Left lung (tissue), 10 donors: ENCODE data around the gene PAK1. TPM values are rescaled to one million over a fixed set of nuclear protein-coding genes. Genes with fewer than 3 reads are reported as not detected.

Experiments
- ATAC-seq: fragments of 200-7000 bp; cut with Tn5 transposase; one replicate; pipeline ENCODE4 v1.9.1; 2020; ENCODE audit warnings: moderate library complexity
- DNase-seq, 4 donors: peaks; one replicate each; pipeline ENCODE4 v3.0.0-alpha.2; 2013 to 2020
- H3K27ac ChIP-seq, 2 donors: fragments of 200-600 bp; sonication (generic) in 1 of 2; one replicate each; pipeline versions ENCODE4 v1.5.0 to v1.8.0; 2020 to 2021
- H3K27me3 ChIP-seq, 2 donors: fragments of 200-600 bp; sonication (generic) in 1 of 2; one replicate each; pipeline versions ENCODE4 v1.5.0 to v1.8.0; 2020 to 2021
- H3K36me3 ChIP-seq, 2 donors: fragments of 200-600 bp; sonication (generic) in 1 of 2; one replicate each; pipeline versions ENCODE4 v1.5.0 to v1.8.0; 2020 to 2021
- H3K4me1 ChIP-seq, 2 donors: fragments of 200-600 bp; one replicate each; pipeline ENCODE4 v1.8.0; 2021
- H3K4me3 ChIP-seq, 2 donors: fragments of 200-600 bp; sonication (generic) in 1 of 2; one replicate each; pipeline versions ENCODE4 v1.5.0 to v1.8.0; 2020 to 2021; ENCODE audit warnings: mild to moderate bottlenecking in 1 of 2
- H3K9me3 ChIP-seq, 2 donors: fragments of 200-600 bp; sonication (generic) in 1 of 2; one replicate each; pipeline versions ENCODE4 v1.5.0 to v1.8.0; 2020 to 2021
- CTCF ChIP-seq, 2 donors: fragments of 200-600 bp; sonication (generic) in 1 of 2; IDR thresholded peaks; one replicate each; pipeline versions ENCODE4 v1.5.0 to v1.8.0; 2021; ENCODE audit warnings: antibody characterized with exemption in 2 of 2
- intact Hi-C, 2 donors: fragments of 100-400 bp; cut with DNase I; formaldehyde crosslinking; loops; one replicate each; pipeline versions ENCODE4 v1.11.2 to v1.14.2; 2022
- polyA plus RNA-seq, 6 donors: library from polyadenylated mRNA; unstranded; fragments of 120-200 nt; gene quantifications; one replicate each; pipeline ENCODE4 v1.2.1, GENCODE V29; 2013; ENCODE audit not compliant: insufficient read length in 6 of 6
- total RNA-seq, 2 donors: library from RNA; stranded (reverse); fragmentation: NEBNext Ultra II Directional; extraction: Animal tissue kit (Norgen Biotek cat#: 25700); gene quantifications; one replicate each; pipeline ENCODE4 v1.2.1, GENCODE V29; 2021
- donor health status: DM: no; HTN: yes; CAD: no.
- donor health status: DM: no; HTN: no; CAD: no.

The PAK1 gene
- total and polyA plus RNA-seq, 8 donors: 32.4 to 61.4 (median 51.4) TPM

GRCh38 chr11:77467233-77467632 lies 6.7 kb downstream of the PAK1 start:
- Histone ChIP-seq H3K4me3 (no peak overlapping the region), H3K27ac (no peak overlapping the region), H3K9me3 (no peaks in the 10 kb centered on the region), H3K36me3 (no peaks in the 10 kb centered on the region), H3K27me3 (peaks cover 0 to under 1% of the 10 kb centered on the region in 2 donors), H3K4me1 (peaks cover 0 to 4% of the 10 kb centered on the region in 2 donors)
- TF ChIP-seq CTCF (IDR thresholded peaks at IDR 0.05): no peak
- ATAC-seq (no peak), DNase-seq (no peak)
- intact Hi-C loops: no loop called here

GRCh38 chr11:77457340-77457739 lies 16.6 kb downstream of the PAK1 start:
- intact Hi-C loops: no loop called here
- Histone ChIP-seq H3K27ac (no peak overlapping the region), H3K4me3 (no peak overlapping the region), H3K36me3 (no peaks in the 10 kb centered on the region), H3K9me3 (no peaks in the 10 kb centered on the region), H3K4me1 (peaks cover 0 to 10% of the 10 kb centered on the region in 2 donors), H3K27me3 (no peaks in the 10 kb centered on the region)
- ATAC-seq (no peak), DNase-seq (no peak)
- TF ChIP-seq CTCF (IDR thresholded peaks at IDR 0.05): no peak

GRCh38 chr11:77455740-77456139 lies 18.2 kb downstream of the PAK1 start:
- Histone ChIP-seq H3K4me3 (no peak overlapping the region), H3K4me1 (peaks cover 0 to 12% of the 10 kb centered on the region in 2 donors), H3K36me3 (no peaks in the 10 kb centered on the region), H3K27me3 (no peaks in the 10 kb centered on the region), H3K9me3 (no peaks in the 10 kb centered on the region), H3K27ac (no peak overlapping the region)
- DNase-seq: no peak
- TF ChIP-seq CTCF (IDR thresholded peaks at IDR 0.05): no peak
- ATAC-seq: no peak
- intact Hi-C loops: no loop called here

- Histone ChIP-seq H3K27me3 (no peaks in the 10 kb centered on the region), H3K27ac (no peak overlapping the region), H3K36me3 (no peaks in the 10 kb centered on the region), H3K4me1 (peaks cover 0 to 19% of the 10 kb centered on the region in 2 donors), H3K9me3 (no peaks in the 10 kb centered on the region), H3K4me3 (no peak overlapping the region)
- no peak for DNase-seq
- intact Hi-C loops: no loop called here
- ATAC-seq: no peak
- TF ChIP-seq CTCF (IDR thresholded peaks at IDR 0.05): no peak
These were observed 18.8 kb downstream of the PAK1 start for GRCh38 chr11:77454867-77455655.

GRCh38 chr11:77450227-77450626 lies 23.7 kb downstream of the PAK1 start:
- H3K9me3 ChIP-seq: no peaks in the 10 kb centered on the region
- intact Hi-C loops: no loop called here
- no peak overlapping the region for H3K4me3 ChIP-seq
- no peak for DNase-seq
- TF ChIP-seq CTCF (IDR thresholded peaks at IDR 0.05): no peak
- no peaks in the 10 kb centered on the region for H3K36me3 ChIP-seq
- H3K4me1 ChIP-seq: peaks cover 0 to 40% of the 10 kb centered on the region in 2 donors
- peak overlapping the region in 1 of 2 donors; percentile 70 for H3K27ac ChIP-seq
- no peak for ATAC-seq
- H3K27me3 ChIP-seq: no peaks in the 10 kb centered on the region
